ENCODE measurements around the gene TLCD3B.

- TF ChIP-seq, protein P1, sequence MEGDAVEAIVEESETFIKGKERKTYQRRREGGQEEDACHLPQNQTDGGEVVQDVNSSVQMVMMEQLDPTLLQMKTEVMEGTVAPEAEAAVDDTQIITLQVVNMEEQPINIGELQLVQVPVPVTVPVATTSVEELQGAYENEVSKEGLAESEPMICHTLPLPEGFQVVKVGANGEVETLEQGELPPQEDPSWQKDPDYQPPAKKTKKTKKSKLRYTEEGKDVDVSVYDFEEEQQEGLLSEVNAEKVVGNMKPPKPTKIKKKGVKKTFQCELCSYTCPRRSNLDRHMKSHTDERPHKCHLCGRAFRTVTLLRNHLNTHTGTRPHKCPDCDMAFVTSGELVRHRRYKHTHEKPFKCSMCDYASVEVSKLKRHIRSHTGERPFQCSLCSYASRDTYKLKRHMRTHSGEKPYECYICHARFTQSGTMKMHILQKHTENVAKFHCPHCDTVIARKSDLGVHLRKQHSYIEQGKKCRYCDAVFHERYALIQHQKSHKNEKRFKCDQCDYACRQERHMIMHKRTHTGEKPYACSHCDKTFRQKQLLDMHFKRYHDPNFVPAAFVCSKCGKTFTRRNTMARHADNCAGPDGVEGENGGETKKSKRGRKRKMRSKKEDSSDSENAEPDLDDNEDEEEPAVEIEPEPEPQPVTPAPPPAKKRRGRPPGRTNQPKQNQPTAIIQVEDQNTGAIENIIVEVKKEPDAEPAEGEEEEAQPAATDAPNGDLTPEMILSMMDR (IDR thresholded peaks at IDR 0.05) = no peak
- TF ChIP-seq TAF1 (IDR thresholded peaks at IDR 0.05; ENCODE audit: borderline replicate concordance, low read depth, low read length) (no peak), YY1 (IDR thresholded peaks at IDR 0.05; ENCODE audit: low read depth) (no peak), ELF1 (IDR thresholded peaks at IDR 0.05) (no peak), POLR2AphosphoS5 (IDR thresholded peaks at IDR 0.05; ENCODE audit: low read depth, low read length) (no peak), EP300 (IDR thresholded peaks at IDR 0.05; ENCODE audit: borderline replicate concordance in 1 of 2, low read depth in 1 of 2, low read length in 1 of 2) (no peak), SIN3A (IDR thresholded peaks at IDR 0.05; ENCODE audit: borderline replicate concordance, low read depth, low read length) (no peak), RFX5 (IDR thresholded peaks at IDR 0.05; ENCODE audit: low read length) (no peak)
Observed at GRCh38 chr16:29989111-29989858, 41.8 kb downstream of the TLCD3B start.
